Osteocyte (in vitro differentiated cells): ENCODE data around the gene INO80E. TPM values are rescaled to one million over a fixed set of nuclear protein-coding genes. Genes with fewer than 3 reads are reported as not detected.

ENCODE experiments used
- DNase-seq: peaks from one replicate; pipeline ENCODE4 v3.0.0; 2021; ENCODE audit warnings: mixed read lengths; ENCODE audit not compliant: unreplicated experiment; ENCODE audit errors: extremely low spot score
- H3K27ac Mint-ChIP-seq: one replicate; pipeline ENCODE4 v1.8.0; 2021; ENCODE audit warnings: mild to moderate bottlenecking, mixed read lengths; ENCODE audit not compliant: unreplicated experiment
- H3K27me3 Mint-ChIP-seq: one replicate; pipeline ENCODE4 v1.8.0; 2021; ENCODE audit warnings: mixed read lengths; ENCODE audit not compliant: unreplicated experiment
- H3K36me3 Mint-ChIP-seq: one replicate; pipeline ENCODE4 v1.8.0; 2021; ENCODE audit warnings: mixed read lengths; ENCODE audit not compliant: unreplicated experiment
- H3K4me1 Mint-ChIP-seq: one replicate; pipeline ENCODE4 v1.8.0; 2021; ENCODE audit warnings: mixed read lengths; ENCODE audit not compliant: unreplicated experiment
- H3K4me3 Mint-ChIP-seq: one replicate; pipeline ENCODE4 v1.8.0; 2021; ENCODE audit warnings: mild to moderate bottlenecking, moderate library complexity, mixed read lengths; ENCODE audit not compliant: unreplicated experiment
- H3K9me3 Mint-ChIP-seq: one replicate; pipeline ENCODE4 v1.8.0; 2021; ENCODE audit warnings: mixed read lengths; ENCODE audit not compliant: unreplicated experiment
- CTCF ChIP-seq: fragments of 200-600 bp; sonication (generic); IDR thresholded peaks from 2 replicates; pipeline ENCODE4 v1.5.0; 2021; ENCODE audit warnings: antibody characterized with exemption, mild to moderate bottlenecking, moderate library complexity
- total RNA-seq: library from RNA; stranded (reverse); gene quantifications from 2 replicates; pipeline ENCODE4 v1.2.1, GENCODE V29; 2021

INO80E gene
- total RNA-seq, 1 donor from 2014 or later = 77.0 TPM

- no peak for TF ChIP-seq CTCF
- no peaks in the 10 kb centered on the region for H3K9me3 Mint-ChIP-seq
- no peak overlapping the region for H3K4me3 Mint-ChIP-seq
- no peaks in the 10 kb centered on the region for H3K27me3 Mint-ChIP-seq
- no peak for DNase-seq
- H3K4me1 Mint-ChIP-seq = peaks cover 2% of the 10 kb centered on the region
- H3K27ac Mint-ChIP-seq = no peak overlapping the region
- peaks cover 30% of the 10 kb centered on the region for H3K36me3 Mint-ChIP-seq
Measured at GRCh38 chr16:29989111-29989858, 6.8 kb upstream of the INO80E start.

GRCh38 chr16:29990034-29990433 is 6.0 kb upstream of the INO80E start:
- Mint-ChIP-seq H3K4me3 (no peak overlapping the region), H3K9me3 (no peaks in the 10 kb centered on the region), H3K27ac (no peak overlapping the region), H3K36me3 (peaks cover 26% of the 10 kb centered on the region), H3K27me3 (no peaks in the 10 kb centered on the region), H3K4me1 (peaks cover 10% of the 10 kb centered on the region)
- TF ChIP-seq CTCF = no peak
- no peak for DNase-seq

- Mint-ChIP-seq H3K27me3 (no peaks in the 10 kb centered on the region), H3K9me3 (no peaks in the 10 kb centered on the region), H3K36me3 (peaks cover 20% of the 10 kb centered on the region), H3K4me3 (no peak overlapping the region), H3K4me1 (peaks cover 13% of the 10 kb centered on the region), H3K27ac (no peak overlapping the region)
- no peak for DNase-seq
- no peak for TF ChIP-seq CTCF
Measured at GRCh38 chr16:29990883-29991570, 5.0 kb upstream of the INO80E start.

- no peak overlapping the region for H3K4me3 Mint-ChIP-seq
- no peak for DNase-seq
- peaks cover 17% of the 10 kb centered on the region for H3K36me3 Mint-ChIP-seq
- no peaks in the 10 kb centered on the region for H3K9me3 Mint-ChIP-seq
- H3K27ac Mint-ChIP-seq = no peak overlapping the region
- TF ChIP-seq CTCF = no peak
- no peaks in the 10 kb centered on the region for H3K27me3 Mint-ChIP-seq
- H3K4me1 Mint-ChIP-seq = peaks cover 17% of the 10 kb centered on the region
Measured at GRCh38 chr16:29991571-29991904, 4.5 kb upstream of the INO80E start.

- Mint-ChIP-seq H3K4me1 (peaks cover 22% of the 10 kb centered on the region), H3K4me3 (no peak overlapping the region), H3K27ac (peak overlapping the region; percentile 7), H3K36me3 (peaks cover 17% of the 10 kb centered on the region), H3K27me3 (no peaks in the 10 kb centered on the region), H3K9me3 (no peaks in the 10 kb centered on the region)
- DNase-seq = no peak
- TF ChIP-seq CTCF = no peak
Measured at GRCh38 chr16:29992344-29992967, 3.6 kb upstream of the INO80E start.
